GM19240 (cell line): ENCODE results near the gene ZFP3.
"Not testable (repeated sequence)": the region's sequence is repeated elsewhere in the genome, so short reads cannot be mapped to it uniquely, and the experiment has no call there.

ENCODE experiments used
- DNase-seq: peaks from one replicate; pipeline ENCODE4 v3.0.0; 2011; ENCODE audit warnings: low spot score; ENCODE audit not compliant: insufficient read length

Gene ZFP3

DNA sequence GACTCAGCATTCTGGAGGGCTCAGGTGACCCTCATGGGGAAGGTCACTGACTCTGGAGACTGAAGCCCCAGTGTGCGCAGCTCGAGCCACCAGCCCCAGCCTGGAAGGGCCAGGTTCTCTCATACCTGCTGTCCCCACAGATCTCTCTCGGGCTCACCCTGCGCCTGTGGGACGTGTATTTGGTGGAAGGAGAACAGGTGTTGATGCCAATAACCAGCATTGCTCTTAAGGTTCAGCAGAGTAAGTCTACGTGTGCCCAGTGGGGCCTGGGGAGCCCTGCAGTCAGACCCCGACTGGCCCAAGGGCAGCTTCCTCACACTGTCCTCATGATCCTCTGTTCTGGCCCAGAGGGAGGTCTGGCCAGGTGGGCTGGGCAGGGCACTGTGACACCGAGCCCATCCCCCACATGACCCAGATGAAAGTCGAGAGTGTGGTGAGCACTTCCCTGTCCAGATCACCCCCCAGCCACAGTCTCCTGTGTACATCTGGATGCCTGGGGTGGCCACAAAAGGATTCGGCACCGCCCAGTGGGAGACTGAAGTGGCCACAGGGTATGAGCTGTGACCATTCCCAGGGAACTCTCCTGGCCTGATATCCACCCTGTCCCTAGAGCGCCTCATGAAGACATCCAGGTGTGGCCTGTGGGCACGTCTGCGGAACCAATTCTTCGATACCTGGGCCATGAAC, 59.4 kb downstream of the ZFP3 start:
- not testable (repeated sequence) for DNase-seq

DNA sequence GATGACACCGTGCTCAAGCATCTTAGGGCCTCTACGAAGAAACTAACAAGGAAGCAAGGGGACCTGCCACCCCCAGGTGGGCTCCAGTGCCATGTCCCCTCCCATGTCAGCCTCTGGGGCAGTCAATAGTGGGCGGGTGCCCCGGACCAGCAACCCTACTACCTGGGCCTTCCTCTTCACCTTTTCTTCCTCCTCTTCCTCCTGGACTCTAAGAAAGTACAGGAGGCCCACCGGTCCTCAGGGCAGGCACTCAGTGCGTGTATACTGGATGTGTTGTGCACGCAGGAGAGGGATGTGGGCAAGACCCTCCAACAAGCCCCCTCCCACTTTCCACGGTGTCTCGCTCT, 59.9 kb downstream of the ZFP3 start:
- not testable (repeated sequence) for DNase-seq

DNA sequence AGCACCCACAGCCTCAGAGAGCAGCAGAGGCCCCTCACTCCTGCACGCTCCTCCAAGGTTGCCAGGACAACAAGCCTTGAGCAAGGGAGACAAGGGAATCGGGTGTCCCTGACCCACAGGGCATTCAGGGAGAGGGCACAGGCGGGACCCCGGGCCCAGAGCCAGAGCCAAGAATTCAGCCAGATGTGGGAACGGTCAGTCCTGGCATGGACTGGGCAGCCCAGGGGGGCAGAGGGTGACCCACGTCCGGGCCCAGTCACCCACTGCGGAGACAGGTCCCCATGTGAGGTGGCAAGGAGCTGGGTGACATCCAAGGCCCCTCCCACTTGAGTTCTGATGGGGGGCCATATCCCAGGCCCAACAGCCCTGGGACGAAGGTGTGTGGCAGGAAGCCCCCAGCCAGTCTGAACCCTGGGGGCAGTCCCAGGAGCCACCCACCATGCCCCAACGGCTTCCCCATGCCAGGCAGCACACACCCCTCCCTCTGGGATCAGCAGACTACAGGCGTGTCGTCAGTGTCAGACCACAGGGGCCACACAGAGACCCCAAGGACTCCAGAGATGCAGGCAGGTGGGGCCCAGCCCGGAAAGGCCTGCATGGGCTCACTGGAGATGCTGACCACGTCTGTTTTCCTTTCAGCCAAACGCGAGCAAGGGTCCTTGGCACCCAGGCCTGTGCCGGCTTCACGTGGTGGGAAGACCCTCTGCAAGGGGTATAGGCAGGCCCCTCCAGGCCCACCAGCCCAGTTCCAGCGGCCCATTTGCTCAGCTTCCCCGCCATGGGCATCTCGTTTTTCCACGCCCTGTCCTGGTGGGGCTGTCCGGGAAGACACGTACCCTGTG, 60.6 kb downstream of the ZFP3 start:
- no peak for DNase-seq

GRCh38 chr17:5139458-5139732, 61.1 kb downstream of the ZFP3 start:
- DNase-seq = no peak

DNA sequence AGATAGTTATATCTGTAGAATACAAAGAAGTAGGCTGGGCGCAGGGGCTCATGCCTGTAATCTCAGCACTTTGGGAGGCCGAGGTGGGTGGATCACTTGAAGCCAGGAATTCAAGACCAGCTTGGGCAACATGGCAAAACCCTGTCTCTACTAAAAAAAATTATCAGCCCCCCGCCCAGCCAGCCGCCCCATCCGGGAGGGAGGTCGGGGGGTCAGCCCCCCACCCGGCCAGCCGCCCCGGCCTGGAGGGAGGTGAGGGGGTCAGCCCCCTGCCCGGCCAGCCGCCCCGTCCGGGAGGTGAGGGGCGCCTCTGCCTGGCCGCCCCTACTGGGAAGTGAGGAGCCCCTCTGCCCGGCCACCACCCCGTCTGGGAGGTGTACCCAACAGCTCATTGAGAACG, 64.6 kb downstream of the ZFP3 start:
- not testable (repeated sequence) for DNase-seq
